Neural cell (in vitro differentiated cells): ENCODE measurements around the gene NR1I3. TPM values are rescaled to one million over a fixed set of nuclear protein-coding genes. Genes with fewer than 3 reads are reported as not detected.

Experiments used
- H2AFZ ChIP-seq: fragments of 200-600, 300-800 bp; sonication (generic), shearing (Covaris generic); 2 replicates; pipeline ENCODE4 v1.6.0; 2014; ENCODE audit warnings: low read depth, mild to moderate bottlenecking, antibody characterized with exemption, low read length, moderate library complexity
- H3F3A ChIP-seq: fragments of 200-600 bp; shearing (Covaris generic); 2 replicates; pipeline ENCODE4 v1.6.1; 2016; ENCODE audit warnings: mild to moderate bottlenecking, moderate library complexity, mixed read lengths, antibody characterized with exemption, low read length; ENCODE audit not compliant: insufficient read depth, poor library complexity, severe bottlenecking
- H3K27ac ChIP-seq: fragments of 200-600, 300-800 bp; sonication (generic), shearing (Covaris generic); 2 replicates; pipeline ENCODE4 v1.5.1; 2014; ENCODE audit warnings: mild to moderate bottlenecking, low read length, moderate library complexity
- H3K27me3 ChIP-seq: fragments of 300-800, 200-600 bp; sonication (generic), shearing (Covaris generic); 2 replicates; pipeline ENCODE4 v1.6.0; 2014; ENCODE audit warnings: mild to moderate bottlenecking, low read depth, low read length, moderate library complexity; ENCODE audit not compliant: insufficient read depth
- H3K36me3 ChIP-seq: fragments of 300-800, 200-600 bp; sonication (generic), shearing (Covaris generic); 2 replicates; pipeline ENCODE4 v1.5.1; 2014; ENCODE audit warnings: mild to moderate bottlenecking, antibody characterized with exemption, low read length, moderate library complexity; ENCODE audit not compliant: insufficient read depth
- H3K4me2 ChIP-seq: fragments of 300-800, 200-600 bp; sonication (generic), shearing (Covaris generic); 2 replicates; pipeline ENCODE4 v1.6.0; 2014; ENCODE audit warnings: mild to moderate bottlenecking, low read length
- H3K4me3 ChIP-seq: fragments of 300-800, 200-600 bp; sonication (generic), shearing (Covaris generic); 2 replicates; pipeline ENCODE4 v1.5.1; 2014; ENCODE audit warnings: mild to moderate bottlenecking, low read length, moderate library complexity
- H3K79me2 ChIP-seq: fragments of 200-600 bp; shearing (Covaris generic); replicated peaks from 2 replicates; pipeline ENCODE4 v1.6.0; 2014; ENCODE audit warnings: mild to moderate bottlenecking, low read length, moderate library complexity; ENCODE audit not compliant: insufficient read depth
- H3K9ac ChIP-seq: fragments of 300-800, 200-600 bp; sonication (generic), shearing (Covaris generic); 2 replicates; pipeline ENCODE4 v1.6.1; 2016; ENCODE audit warnings: mild to moderate bottlenecking, low read length, mixed read lengths
- H3K9me2 ChIP-seq: fragments of 200-600 bp; shearing (Covaris generic); 2 replicates; pipeline ENCODE4 v1.6.1; 2016; ENCODE audit warnings: mild to moderate bottlenecking, low read length, mixed read lengths; ENCODE audit not compliant: insufficient read depth
- H3K9me3 ChIP-seq: fragments of 200-600, 300-800 bp; sonication (generic), shearing (Covaris generic); 2 replicates; pipeline ENCODE4 v1.6.1; 2016; ENCODE audit warnings: mild to moderate bottlenecking, mixed run types, low read length, moderate library complexity, mixed read lengths
- H4K20me1 ChIP-seq: fragments of 200-600 bp; shearing (Covaris generic); 2 replicates; pipeline ENCODE4 v1.6.1; 2016; ENCODE audit warnings: mild to moderate bottlenecking, mixed run types; ENCODE audit not compliant: insufficient read depth
- CTCF ChIP-seq: fragments of 450-650 bp; IDR thresholded peaks from 2 replicates; pipeline ENCODE4 v1.5.1; 2014; ENCODE audit warnings: antibody characterized with exemption, mild to moderate bottlenecking, moderate library complexity; ENCODE audit not compliant: poor library complexity, severe bottlenecking
- EP300 ChIP-seq: fragments of 450-650 bp; conservative IDR thresholded peaks from 2 replicates; pipeline ENCODE4 v1.6.1; 2014; ENCODE audit warnings: antibody characterized with exemption, mild to moderate bottlenecking, moderate library complexity; ENCODE audit not compliant: poor library complexity, severe bottlenecking
- EZH2 ChIP-seq: fragments of 200-600, 300-800 bp; shearing (Covaris generic), sonication (generic); IDR thresholded peaks from 2 replicates; pipeline ENCODE4 v1.6.1; 2014; ENCODE audit warnings: antibody characterized with exemption, low read length, borderline replicate concordance, mild to moderate bottlenecking; ENCODE audit not compliant: insufficient read depth, poor library complexity, severe bottlenecking
- MXI1 ChIP-seq: fragments of 450-650 bp; conservative IDR thresholded peaks from 2 replicates; pipeline ENCODE4 v1.6.1; 2014; ENCODE audit warnings: antibody characterized with exemption, mild to moderate bottlenecking; ENCODE audit not compliant: poor library complexity, severe bottlenecking
- POLR2AphosphoS5 ChIP-seq: IDR thresholded peaks from 2 replicates; pipeline ENCODE4 v1.6.1; 2012
- RAD21 ChIP-seq: fragments of 450-650 bp; conservative IDR thresholded peaks from 2 replicates; pipeline ENCODE4 v1.6.1; 2014; ENCODE audit warnings: antibody characterized with exemption, mild to moderate bottlenecking, moderate library complexity
- REST ChIP-seq: IDR thresholded peaks from 2 replicates; pipeline ENCODE4 v1.6.1; 2012; ENCODE audit warnings: borderline replicate concordance
- SMC3 ChIP-seq: fragments of 450-650 bp; conservative IDR thresholded peaks from 2 replicates; pipeline ENCODE4 v1.6.1; 2014; ENCODE audit warnings: antibody characterized with exemption, mild to moderate bottlenecking, moderate library complexity; ENCODE audit not compliant: poor library complexity
- TAF1 ChIP-seq: IDR thresholded peaks from 2 replicates; pipeline ENCODE4 v1.6.1; 2012; ENCODE audit warnings: low read depth
- polyA plus RNA-seq: library from polyadenylated mRNA; depleted of rRNA; stranded (reverse); fragments of >200 nt; gene quantifications from 2 replicates; pipeline ENCODE4 v1.2.3, GENCODE V29; 2014

NR1I3 gene
- polyA plus RNA-seq, 1 donor from 2014 or later = not detected

GRCh38 chr1:161196111-161196510 is 41.9 kb downstream of the NR1I3 start:
- Histone ChIP-seq H3K79me2 (no peaks in the 10 kb centered on the region), H3K36me3 (no peaks in the 10 kb centered on the region), H4K20me1 (no peaks in the 10 kb centered on the region), H3K9me2 (no peaks in the 10 kb centered on the region), H3K27me3 (no peaks in the 10 kb centered on the region), H3K27ac (no peak overlapping the region), H3K4me2 (no peak overlapping the region), H3K9ac (no peak overlapping the region), H3K9me3 (no peaks in the 10 kb centered on the region), H3F3A (no peaks in the 10 kb centered on the region), H2AFZ (no peak overlapping the region), H3K4me3 (no peak overlapping the region)
- TF ChIP-seq MXI1 = no peak
- no peak for TF ChIP-seq REST
- no peak for TF ChIP-seq TAF1
- no peak for TF ChIP-seq POLR2AphosphoS5
- TF ChIP-seq CTCF = no peak
- no peak for TF ChIP-seq SMC3
- TF ChIP-seq RAD21 = no peak
- TF ChIP-seq EZH2 = no peak
- no peak for TF ChIP-seq EP300

- TF ChIP-seq MXI1 (no peak), CTCF (no peak), RAD21 (no peak), SMC3 (no peak), REST (no peak), POLR2AphosphoS5 (no peak), EZH2 (no peak), TAF1 (no peak), EP300 (no peak)
- H3K4me3 ChIP-seq = no peak overlapping the region
Measured at GRCh38 chr1:161195171-161195570, 42.8 kb downstream of the NR1I3 start.

More at GRCh38 chr1:161195171-161195570, 42.8 kb downstream of the NR1I3 start:
- no peak overlapping the region for H3K4me2 ChIP-seq
- no peaks in the 10 kb centered on the region for H3F3A ChIP-seq
- no peak overlapping the region for H2AFZ ChIP-seq
- no peaks in the 10 kb centered on the region for H3K9me3 ChIP-seq
- no peaks in the 10 kb centered on the region for H4K20me1 ChIP-seq
- H3K9ac ChIP-seq = no peak overlapping the region
- H3K27ac ChIP-seq = no peak overlapping the region
- H3K36me3 ChIP-seq = no peaks in the 10 kb centered on the region
- no peaks in the 10 kb centered on the region for H3K79me2 ChIP-seq
- no peaks in the 10 kb centered on the region for H3K9me2 ChIP-seq
- H3K27me3 ChIP-seq = no peaks in the 10 kb centered on the region
